GM18505 (cell line): ENCODE results near the gene PPFIBP1.
"Not testable (repeated sequence)": the region's sequence is repeated elsewhere in the genome, so short reads cannot be mapped to it uniquely, and the experiment has no call there.

Experiments used
- ATAC-seq: cut with Tn5 transposase; IDR thresholded peaks from one replicate; pipeline ENCODE4 v1.9.1; 2021; ENCODE audit not compliant: unreplicated experiment
- POLR2A ChIP-seq: IDR thresholded peaks from 4 replicates; pipeline ENCODE4 v1.6.1; 2011; ENCODE audit warnings: borderline replicate concordance; ENCODE audit not compliant: insufficient read depth, insufficient read length; ENCODE audit errors: extremely low read depth

Gene PPFIBP1

DNA sequence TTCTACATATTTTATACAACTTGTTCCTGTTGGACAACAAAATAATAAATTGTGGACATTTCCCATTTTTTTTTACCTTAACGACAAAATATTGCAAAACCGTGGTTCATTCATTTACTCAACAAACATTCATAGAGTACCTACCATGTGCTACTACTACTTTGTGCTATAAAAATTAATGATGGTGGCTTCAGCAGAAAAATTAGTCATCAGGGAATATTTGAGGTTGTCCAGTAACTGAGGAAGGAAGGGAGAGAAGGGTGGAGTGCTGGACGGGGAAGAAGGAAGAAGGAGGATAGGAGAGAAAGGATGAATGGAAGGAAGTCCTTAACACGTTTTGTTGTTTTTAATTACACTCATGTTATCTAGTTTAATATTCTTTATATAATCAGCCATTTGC, 53.7 kb downstream of the PPFIBP1 start:
- TF ChIP-seq POLR2A: no peak
- no peak for ATAC-seq

DNA sequence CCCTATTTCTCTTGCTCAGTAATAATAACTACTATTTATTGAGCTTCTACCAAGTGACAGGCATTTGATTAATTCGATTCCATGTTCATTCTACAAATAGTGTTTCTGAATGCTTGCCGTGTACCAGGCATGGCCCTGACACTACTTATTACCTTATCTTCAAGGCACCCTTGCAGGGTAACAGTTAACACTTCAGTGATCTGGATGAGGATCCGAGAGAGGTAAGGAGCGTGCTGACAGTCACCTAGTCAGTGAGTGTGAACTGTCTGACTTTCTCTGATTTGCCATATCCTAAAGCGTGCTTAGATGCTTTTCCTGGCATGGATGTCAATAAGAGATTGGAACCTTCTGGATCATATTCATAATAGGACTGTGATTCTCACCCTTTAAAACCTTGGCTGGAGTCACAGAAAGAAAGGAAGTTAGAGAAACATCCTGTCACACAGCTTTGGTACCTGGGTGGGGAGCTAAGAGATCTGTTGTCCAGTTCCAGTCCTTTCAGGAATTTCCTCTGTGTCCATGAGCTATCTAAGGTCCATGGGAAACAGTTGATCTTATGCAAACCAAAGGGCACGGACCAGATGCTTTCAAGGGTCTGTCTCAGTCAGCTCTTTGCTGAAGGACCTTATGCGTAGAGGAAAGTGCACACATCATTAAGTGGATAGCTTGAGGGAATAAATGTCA, 54.8 kb downstream of the PPFIBP1 start:
- TF ChIP-seq POLR2A: no peak
- peak; percentile 50 for ATAC-seq

- ATAC-seq: no peak
- no peak for TF ChIP-seq POLR2A
Observed at GRCh38 chr12:27580561-27581330, 56.7 kb downstream of the PPFIBP1 start.

- ATAC-seq: not testable (repeated sequence)
Observed at GRCh38 chr12:27581331-27581671, 57.3 kb downstream of the PPFIBP1 start.

- ATAC-seq: not testable (repeated sequence)
Observed at GRCh38 chr12:27581833-27582232, 57.8 kb downstream of the PPFIBP1 start.

- not testable (repeated sequence) for ATAC-seq
Observed at GRCh38 chr12:27582445-27582844, 58.4 kb downstream of the PPFIBP1 start.

GRCh38 chr12:27583057-27583797, 59.2 kb downstream of the PPFIBP1 start:
- no peak for ATAC-seq
- no peak for TF ChIP-seq POLR2A

- no peak for TF ChIP-seq POLR2A
- no peak for ATAC-seq
Observed at GRCh38 chr12:27583981-27584380, 60.0 kb downstream of the PPFIBP1 start.

DNA sequence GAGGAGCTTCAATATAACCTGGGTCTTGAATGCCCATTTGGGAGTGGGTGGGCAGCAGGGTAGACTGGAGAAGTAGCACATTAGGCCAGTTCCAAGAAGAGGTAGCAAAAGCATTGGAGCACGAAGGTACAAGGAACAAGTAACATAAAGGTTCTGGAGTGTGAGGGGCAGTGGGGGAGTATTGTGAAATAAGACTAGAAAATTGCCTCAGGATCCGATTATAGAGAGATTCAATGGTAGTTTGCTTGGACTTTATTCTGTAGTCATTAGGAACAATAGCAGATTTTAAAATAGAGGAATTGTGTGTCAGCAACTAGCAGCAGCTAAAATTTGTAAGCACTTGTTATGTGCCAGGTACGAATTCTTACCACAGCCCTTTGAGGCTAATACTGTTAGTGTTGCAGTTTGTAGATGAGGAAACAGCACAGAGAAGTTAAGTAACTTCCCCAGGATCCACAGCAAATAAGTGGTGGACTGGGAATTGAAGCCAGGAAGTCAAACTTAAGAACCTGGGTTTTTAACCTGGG, 61.8 kb downstream of the PPFIBP1 start:
- ATAC-seq: no peak
- TF ChIP-seq POLR2A: no peak

DNA sequence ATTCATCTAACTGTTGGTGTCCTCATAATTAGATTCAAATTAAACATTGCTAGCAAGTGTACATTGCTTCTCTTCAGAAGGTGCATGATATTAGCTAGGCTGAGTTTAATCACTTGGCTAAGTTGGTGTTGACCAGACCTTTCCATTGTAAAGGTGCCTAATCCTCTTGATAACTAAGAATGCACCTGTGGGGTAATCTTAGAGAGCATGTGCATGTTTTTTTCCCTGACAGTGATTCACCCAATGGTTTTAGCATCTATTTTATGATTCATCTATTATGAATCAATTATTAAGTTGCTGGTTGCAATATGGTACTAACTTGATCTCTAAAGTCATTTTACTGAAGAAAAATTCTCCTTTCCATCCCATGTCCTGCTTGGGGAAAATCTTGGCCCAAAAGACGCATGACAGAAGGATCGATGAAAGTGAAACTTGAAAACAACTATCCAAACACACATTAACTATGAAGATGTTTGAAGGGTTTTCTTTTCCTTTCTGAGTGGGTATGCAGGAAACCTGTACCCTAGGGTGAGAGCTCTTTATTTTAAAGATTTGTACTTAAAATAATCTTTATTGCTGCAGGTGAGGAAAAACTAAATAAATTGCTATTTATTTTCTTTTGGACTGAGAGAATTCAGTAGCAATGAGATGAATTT, 64.2 kb downstream of the PPFIBP1 start:
- ATAC-seq: not testable (repeated sequence)

- ATAC-seq: no peak
- no peak for TF ChIP-seq POLR2A
Observed at GRCh38 chr12:27588776-27589175, 64.8 kb downstream of the PPFIBP1 start.

GRCh38 chr12:27589419-27589818, 65.4 kb downstream of the PPFIBP1 start:
- ATAC-seq: no peak
- TF ChIP-seq POLR2A: no peak

DNA sequence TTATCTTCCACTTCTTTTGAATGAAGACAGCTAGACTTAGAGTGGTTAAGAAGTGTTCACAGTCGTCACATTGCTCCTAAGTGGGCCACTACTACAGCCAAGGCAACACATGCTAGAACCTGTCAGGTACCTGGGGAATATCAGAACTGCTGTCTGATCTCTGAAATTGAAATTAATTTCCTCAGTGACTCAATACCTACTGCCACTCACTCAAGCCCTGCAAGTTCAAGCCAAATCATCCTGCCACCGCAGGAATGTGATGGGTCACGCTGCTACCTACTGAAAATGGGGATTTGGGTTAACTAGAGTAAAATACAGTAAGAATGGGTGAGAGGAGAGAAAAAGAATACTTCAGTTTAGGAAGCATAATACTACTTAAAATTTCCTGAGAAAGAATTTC, 67.7 kb downstream of the PPFIBP1 start:
- ATAC-seq: not testable (repeated sequence)

DNA sequence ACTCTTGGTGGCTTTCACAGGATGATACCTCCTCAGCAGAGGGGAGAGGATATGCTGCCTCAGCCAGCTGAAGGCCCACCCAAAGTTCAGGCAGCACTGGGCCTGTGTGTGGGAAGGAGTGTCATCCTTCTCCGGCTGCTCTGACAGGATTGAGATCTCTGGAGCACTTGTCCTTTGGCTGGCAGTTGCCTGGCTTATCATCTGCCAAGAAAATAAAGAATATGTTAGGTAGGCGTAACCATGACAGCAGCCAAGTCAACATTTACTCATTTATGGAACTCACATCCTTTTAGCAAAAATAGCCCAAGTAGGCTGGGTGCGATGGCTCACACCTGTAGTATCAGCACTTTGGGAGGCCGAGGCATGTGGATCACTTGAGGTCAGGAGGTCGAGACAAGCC, 68.5 kb downstream of the PPFIBP1 start:
- ATAC-seq: no peak
- no peak for TF ChIP-seq POLR2A
